Neutrophil (primary cell): ENCODE measurements around the gene JMJD8.

Experiments
- H3K27ac ChIP-seq: fragments of 200-600 bp; sonication (generic); 2 replicates; pipeline ENCODE4 v1.5.1; 2016; ENCODE audit warnings: mild to moderate bottlenecking, moderate library complexity
- H3K27me3 ChIP-seq: fragments of 200-600 bp; sonication (generic); 2 replicates; pipeline ENCODE4 v1.6.0; 2016; ENCODE audit warnings: mild to moderate bottlenecking
- H3K36me3 ChIP-seq: fragments of 200-600 bp; sonication (generic); 2 replicates; pipeline ENCODE4 v1.5.1; 2017
- H3K4me1 ChIP-seq, 2 experiments: fragments of 200-600 bp in 1 of 2; sonication (generic) in 1 of 2; 1 replicate in 1 of 2; 2 replicates in 1 of 2; pipeline versions ENCODE4 v1.5.1 to v1.6.1; 2013 to 2016; ENCODE audit warnings: low read depth in 1 of 2, low read length in 1 of 2, mild to moderate bottlenecking in 1 of 2, moderate library complexity in 1 of 2; ENCODE audit not compliant: control insufficient read depth in 1 of 2, insufficient read depth in 1 of 2
- H3K4me3 ChIP-seq, 2 experiments: fragments of 200-600 bp in 1 of 2; sonication (generic) in 1 of 2; 1 replicate in 1 of 2; 2 replicates in 1 of 2; pipeline ENCODE4 v1.5.1; 2013 to 2016; ENCODE audit warnings: low read depth in 1 of 2, low read length in 1 of 2, mild to moderate bottlenecking in 1 of 2, moderate library complexity in 1 of 2
- H3K9me3 ChIP-seq: fragments of 200-600 bp; sonication (generic); 2 replicates; pipeline ENCODE4 v1.5.1; 2016
- TF ChIP-seq, protein P1 (sequence below): fragments of 200-600 bp; sonication (generic); IDR thresholded peaks from 2 replicates; pipeline ENCODE4 v1.5.1; 2016; ENCODE audit warnings: antibody characterized with exemption

Gene JMJD8

GRCh38 chr16:672371-672770 lies 11.8 kb downstream of the JMJD8 start:
- Histone ChIP-seq H3K27me3 (peaks cover 34% of the 10 kb centered on the region), H3K36me3 (peaks cover 56% of the 10 kb centered on the region), H3K4me1 (peaks cover 24 to 45% of the 10 kb centered on the region in 2 experiments), H3K9me3 (no peaks in the 10 kb centered on the region), H3K4me3 (no peak overlapping the region), H3K27ac (no peak overlapping the region)
- TF ChIP-seq, protein P1, sequence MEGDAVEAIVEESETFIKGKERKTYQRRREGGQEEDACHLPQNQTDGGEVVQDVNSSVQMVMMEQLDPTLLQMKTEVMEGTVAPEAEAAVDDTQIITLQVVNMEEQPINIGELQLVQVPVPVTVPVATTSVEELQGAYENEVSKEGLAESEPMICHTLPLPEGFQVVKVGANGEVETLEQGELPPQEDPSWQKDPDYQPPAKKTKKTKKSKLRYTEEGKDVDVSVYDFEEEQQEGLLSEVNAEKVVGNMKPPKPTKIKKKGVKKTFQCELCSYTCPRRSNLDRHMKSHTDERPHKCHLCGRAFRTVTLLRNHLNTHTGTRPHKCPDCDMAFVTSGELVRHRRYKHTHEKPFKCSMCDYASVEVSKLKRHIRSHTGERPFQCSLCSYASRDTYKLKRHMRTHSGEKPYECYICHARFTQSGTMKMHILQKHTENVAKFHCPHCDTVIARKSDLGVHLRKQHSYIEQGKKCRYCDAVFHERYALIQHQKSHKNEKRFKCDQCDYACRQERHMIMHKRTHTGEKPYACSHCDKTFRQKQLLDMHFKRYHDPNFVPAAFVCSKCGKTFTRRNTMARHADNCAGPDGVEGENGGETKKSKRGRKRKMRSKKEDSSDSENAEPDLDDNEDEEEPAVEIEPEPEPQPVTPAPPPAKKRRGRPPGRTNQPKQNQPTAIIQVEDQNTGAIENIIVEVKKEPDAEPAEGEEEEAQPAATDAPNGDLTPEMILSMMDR = no peak

DNA sequence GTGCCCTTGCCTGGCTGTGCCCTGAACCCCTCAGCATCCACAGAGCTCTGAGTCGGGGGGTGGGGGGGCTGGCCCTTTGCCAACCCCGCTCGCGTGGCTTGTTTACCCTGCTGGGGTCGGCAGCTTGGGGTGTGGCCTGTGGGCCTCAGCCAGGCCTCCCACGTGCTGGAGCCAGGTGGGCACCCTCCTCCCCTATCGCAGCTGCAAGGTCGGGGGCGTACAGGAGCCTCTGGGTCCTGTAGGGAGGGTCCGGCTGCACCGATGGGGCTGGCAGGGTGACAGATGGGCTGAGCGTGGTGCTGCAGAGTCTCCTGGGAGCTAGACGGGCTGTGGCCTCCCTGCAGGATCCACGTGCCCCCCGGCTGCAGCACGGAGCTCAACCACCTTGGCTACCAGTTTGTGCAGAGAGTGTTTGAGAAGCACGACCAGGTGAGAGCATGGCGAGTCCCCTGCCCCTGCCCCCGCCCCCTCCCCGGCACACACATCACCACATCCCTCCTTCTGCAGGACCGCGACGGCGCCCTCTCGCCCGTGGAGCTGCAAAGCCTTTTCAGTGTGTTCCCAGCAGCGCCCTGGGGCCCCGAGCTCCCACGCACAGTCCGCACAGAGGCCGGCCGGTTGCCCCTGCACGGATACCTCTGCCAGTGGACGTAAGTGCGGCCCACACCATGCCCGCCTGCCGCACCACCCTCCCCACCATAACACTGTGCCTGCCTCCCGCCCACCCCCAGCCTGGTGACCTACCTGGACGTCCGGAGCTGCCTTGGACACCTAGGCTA lies 12.6 kb downstream of the JMJD8 start:
- Histone ChIP-seq H3K9me3 (no peaks in the 10 kb centered on the region), H3K27ac (no peak overlapping the region), H3K4me1 (peaks cover 18 to 38% of the 10 kb centered on the region in 2 experiments), H3K36me3 (peaks cover 56% of the 10 kb centered on the region), H3K27me3 (peaks cover 26% of the 10 kb centered on the region), H3K4me3 (no peak overlapping the region)
- TF ChIP-seq, protein P1 = no peak

- Histone ChIP-seq H3K4me3 (no peak overlapping the region), H3K36me3 (peaks cover 56% of the 10 kb centered on the region), H3K27me3 (peaks cover 18% of the 10 kb centered on the region), H3K9me3 (no peaks in the 10 kb centered on the region), H3K27ac (no peak overlapping the region), H3K4me1 (peaks cover 17 to 31% of the 10 kb centered on the region in 2 experiments)
- TF ChIP-seq, protein P1 = no peak
Measured at GRCh38 chr16:670485-671352, 13.4 kb downstream of the JMJD8 start.

DNA sequence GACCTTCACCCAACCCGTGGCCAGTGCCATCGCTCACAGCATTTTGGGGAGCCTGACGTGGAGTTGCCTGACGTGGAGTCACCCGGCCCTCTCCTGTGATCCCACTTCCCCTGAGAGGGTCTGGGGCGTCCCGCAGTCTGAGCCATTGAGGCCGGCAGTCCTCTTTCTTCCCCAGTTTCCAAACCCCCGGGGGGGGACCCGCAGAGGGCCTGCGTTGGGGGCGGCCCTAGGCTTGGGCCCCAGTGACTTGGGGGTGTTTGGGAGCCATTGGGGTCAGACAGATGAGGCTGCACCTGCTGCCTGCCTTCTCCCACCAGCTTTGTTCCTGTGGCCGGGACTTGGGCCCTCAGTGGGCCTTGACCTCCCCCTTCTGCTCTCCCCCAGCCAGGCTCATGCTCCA lies 14.5 kb downstream of the JMJD8 start:
- no peak overlapping the region for H3K4me3 ChIP-seq
- H3K4me1 ChIP-seq = peaks cover 17 to 22% of the 10 kb centered on the region in 2 experiments
- H3K36me3 ChIP-seq = peaks cover 56% of the 10 kb centered on the region
- H3K27ac ChIP-seq = no peak overlapping the region
- TF ChIP-seq, protein P1 = no peak
- H3K9me3 ChIP-seq = no peaks in the 10 kb centered on the region
- H3K27me3 ChIP-seq = peaks cover 7% of the 10 kb centered on the region

DNA sequence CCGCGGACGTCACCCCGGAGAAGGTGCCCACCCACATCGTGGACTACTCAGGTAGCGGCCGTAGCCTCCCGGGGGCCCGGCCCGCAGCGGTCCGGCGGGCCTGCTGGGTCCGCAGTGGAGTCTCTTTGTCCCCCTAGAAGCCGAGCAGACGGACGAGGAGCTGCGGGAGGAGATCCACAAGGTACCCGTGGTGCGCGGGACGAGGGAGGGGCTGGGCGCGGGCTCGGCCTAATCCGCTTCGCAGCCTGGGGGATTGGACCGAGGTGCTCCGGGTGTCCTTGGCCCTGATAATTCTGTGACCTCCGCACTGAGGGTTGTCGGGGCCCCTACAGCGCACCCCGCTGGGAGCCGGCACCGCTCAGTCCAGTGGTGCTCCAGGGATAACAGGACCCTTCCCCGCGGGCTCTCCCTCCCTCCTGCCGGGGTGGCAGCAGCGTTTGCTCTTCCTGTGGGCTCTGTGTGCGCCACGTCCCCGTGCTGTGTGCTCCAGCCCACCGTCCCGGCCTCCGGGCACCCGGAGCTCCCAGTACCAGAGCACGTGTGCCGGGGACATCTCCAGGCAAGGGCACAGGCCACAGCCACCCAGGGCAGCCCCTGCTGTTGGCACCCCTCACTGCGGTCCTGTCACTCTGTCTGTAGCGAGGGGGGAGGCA lies 15.5 kb downstream of the JMJD8 start:
- peak overlapping the region; percentile 83 for H3K27ac ChIP-seq
- TF ChIP-seq, protein P1 = no peak
- peaks cover 46% of the 10 kb centered on the region for H3K36me3 ChIP-seq
- no peaks in the 10 kb centered on the region for H3K9me3 ChIP-seq
- no peaks in the 10 kb centered on the region for H3K27me3 ChIP-seq
- H3K4me1 ChIP-seq = peaks cover 17 to 22% of the 10 kb centered on the region in 2 experiments
- peak overlapping the region; percentile 68 to 98 for H3K4me3 ChIP-seq
